H54 (cell line): ENCODE results near the gene TMTC1.

ENCODE experiments used
- DNase-seq: peaks from one replicate; pipeline ENCODE4 v3.0.0; 2011; ENCODE audit warnings: low spot score, mixed read lengths; ENCODE audit not compliant: insufficient read length
- FAIRE-seq: peaks from 3 replicates; lab custom pipeline; 2011; peaks lifted over from hg19 to GRCh38; lab: Jason Lieb, UNC
- POLR2A ChIP-seq: IDR thresholded peaks from 2 replicates; pipeline ENCODE4 v1.6.1; 2011; ENCODE audit warnings: low read depth, mild to moderate bottlenecking, low read length

Gene TMTC1

DNA sequence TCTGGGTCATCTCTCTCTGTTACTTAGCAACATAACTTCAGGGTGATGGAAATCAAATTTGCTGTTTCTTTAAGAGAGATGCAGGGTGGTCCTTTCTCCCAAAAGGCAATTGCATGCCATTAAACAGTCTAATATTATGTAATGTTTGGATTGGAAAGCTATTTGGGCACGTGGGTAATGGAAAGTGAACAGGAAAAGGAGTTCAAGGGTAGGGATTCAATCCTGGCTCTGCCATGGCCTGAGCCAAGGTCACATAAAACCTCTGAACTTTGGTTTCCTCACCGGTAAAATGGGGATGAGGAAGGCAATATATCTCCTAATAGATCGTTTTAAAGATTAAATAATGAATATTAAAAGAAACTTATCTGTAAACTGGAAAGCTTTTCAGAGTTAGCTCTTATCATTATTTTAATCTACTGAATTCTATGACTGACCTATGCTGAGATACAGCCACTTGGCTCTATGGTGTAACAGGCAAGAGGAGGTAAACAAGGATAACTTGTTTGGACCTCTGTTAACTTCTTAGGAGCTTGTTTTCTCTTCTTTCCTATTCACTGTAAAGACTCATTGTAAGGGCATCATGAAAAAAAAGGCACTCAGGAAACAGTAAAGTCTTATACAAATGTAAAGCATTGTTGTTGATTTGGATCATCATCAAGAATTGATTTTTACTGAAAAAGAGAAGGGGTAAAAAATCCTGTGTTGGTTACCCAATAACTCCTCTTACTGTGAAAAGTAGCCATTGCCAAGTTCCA lies 230.6 kb downstream of the TMTC1 start:
- DNase-seq: no peak
- TF ChIP-seq POLR2A: no peak
- no peak for FAIRE-seq

DNA sequence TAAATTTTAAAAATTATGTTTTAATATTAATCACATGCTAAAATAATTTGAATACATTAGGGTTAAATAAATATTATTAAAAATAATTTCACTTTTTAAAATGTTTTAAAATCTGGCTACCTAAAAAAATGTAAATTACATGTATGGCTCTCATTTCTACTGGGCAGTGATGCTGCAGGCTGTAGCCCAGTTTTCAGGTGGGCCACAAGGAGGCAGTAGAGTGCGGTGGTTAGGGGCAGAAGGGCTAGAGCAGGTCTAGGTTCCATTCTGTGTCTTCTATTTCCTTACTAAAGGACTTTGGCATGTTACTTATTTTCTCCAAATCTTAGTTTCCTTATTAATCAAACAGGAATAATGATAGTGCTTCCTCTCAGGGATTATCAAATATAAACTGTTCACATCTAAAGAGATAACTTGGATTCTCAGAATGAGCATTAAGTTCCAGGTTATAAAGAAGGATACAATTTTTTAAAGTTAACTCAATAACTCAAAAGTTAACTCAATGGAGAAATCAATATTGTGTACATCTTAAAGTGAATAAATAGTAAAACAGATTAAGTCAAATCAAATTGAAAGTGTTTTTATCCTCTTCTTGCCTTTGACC lies 231.3 kb downstream of the TMTC1 start:
- peak; percentile 48 for FAIRE-seq
- TF ChIP-seq POLR2A: no peak
- peak; percentile 17 for DNase-seq

DNA sequence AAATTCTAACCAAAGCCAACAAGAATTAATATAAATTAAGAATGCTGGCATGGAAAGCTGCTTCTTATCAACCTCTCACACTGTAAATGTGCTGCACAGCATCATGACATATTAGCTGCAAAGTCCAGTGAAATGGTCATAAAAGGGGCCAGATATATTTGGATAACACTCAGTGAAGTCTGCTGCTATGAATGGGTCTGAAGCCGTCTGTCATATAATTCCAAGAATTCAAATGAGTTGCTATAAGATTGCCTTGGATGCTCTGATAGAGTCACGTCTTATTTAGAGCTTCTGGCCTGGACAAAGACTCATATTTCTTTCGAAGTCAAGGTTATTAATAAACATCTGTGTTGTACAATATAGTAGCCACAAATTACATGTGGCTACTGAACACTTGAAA lies 231.9 kb downstream of the TMTC1 start:
- FAIRE-seq (no peak), DNase-seq (no peak)
- TF ChIP-seq POLR2A: no peak

DNA sequence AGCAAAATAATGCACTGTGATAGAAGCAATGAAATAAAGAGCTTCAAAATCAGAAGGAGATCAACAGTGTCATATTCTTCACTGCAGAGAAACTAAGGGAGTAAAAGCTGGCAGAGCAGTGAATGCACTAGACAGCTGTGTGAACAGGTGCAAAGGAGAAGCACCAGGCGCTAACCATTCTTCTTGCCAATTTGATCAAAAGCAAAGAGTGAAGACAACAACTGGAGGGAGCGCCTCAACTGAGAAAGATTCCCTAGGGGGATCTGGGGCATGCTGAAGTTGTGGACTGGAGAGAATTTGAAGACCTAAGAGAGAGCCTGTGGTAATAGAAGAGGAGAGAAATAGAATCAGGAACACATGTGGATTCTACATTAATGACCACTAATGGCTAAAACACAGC lies 235.9 kb downstream of the TMTC1 start:
- TF ChIP-seq POLR2A: no peak
- FAIRE-seq (no peak), DNase-seq (no peak)

DNA sequence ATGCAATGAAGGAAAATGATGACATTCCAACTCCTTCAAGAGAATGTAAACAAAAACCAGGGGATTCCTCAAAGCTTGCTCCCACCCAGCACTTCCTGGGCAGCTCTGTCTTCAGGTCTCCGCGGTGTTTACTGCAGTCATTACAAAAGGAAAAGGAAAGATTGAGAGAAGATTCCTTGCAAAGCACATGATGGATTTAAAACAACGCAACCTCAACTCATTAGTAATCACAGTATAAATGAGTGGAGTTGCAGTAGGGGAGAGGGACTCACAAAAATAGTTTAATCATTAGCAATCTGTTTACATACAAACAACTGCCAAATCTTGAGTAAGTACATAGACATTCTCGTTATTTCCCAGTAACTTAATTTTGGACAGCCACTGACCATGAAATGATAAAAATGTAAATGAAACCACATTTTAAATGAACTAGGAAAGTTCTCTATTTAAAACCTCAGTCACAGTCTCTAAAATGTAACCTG lies 236.6 kb downstream of the TMTC1 start:
- TF ChIP-seq POLR2A: no peak
- no peak for DNase-seq
- no peak for FAIRE-seq

DNA sequence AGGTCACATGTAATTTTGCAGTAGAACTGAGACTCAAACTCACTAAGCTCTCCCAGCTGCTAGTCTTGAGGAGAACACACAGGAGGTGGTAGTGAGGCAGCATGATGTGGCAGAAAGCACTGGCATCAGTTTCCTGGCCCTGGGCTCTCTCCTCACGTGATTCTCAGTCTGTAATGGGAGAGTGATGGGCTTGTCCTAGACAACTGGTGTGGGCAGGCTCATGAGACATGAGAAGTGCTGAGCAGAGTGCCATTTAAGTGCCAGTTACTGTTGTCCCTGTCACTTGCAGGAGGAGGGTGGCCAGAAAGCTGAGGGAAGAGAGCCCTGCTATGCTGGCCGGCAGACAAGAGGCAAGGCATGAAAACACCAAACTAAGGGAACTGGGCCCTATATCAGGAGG lies 237.7 kb downstream of the TMTC1 start:
- DNase-seq (no peak), FAIRE-seq (no peak)
- TF ChIP-seq POLR2A: no peak

DNA sequence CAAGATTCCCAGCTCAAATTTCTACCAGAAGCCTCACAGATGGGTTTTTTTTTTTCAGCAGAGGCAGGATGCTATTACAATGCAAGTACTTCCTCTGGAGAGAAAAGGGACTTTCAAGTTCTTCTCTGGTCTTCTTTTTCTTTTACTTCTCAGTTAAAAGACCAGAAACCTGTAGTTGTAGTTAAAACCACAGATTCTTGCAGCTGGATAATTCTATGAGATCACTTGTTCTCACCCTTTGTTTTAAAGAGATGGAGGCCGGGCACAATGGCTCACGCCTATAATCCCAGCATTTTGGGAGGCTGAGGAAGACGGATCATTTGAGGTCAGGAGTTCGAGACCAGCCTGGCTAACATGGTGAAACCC lies 238.7 kb downstream of the TMTC1 start:
- no peak for FAIRE-seq
- no peak for TF ChIP-seq POLR2A
- no peak for DNase-seq

DNA sequence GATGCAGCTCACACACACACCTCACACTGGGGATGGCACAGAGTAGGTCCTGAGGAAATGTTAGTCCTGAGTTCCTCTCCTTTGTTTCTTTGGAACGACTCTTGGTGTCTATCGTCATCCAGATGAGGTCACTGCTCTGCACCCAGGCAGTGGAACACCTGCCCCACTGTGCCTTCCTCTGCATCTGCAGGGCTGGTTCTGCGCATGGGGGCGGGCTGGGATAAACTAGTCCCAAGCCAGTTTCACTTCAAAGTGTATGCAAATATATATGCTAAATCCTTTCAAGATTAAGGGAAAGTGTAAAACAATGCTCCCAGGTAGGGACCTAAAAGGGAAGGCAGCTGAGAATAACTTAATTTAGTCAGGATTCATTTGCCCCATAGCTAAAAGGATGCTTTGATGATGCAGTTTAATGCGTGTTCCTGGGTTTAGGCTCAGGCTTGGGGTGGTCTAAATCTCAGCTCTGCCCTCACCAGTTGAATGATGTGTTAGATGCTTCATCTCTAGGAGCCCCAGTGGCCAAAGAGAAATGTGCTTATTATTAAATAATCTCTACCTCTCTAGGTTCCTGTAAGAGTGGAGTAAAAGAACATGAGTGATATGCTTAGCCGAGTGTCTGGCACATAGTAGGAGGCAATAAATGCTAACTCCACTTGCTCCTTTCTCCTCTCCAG lies 239.2 kb downstream of the TMTC1 start:
- DNase-seq: no peak
- TF ChIP-seq POLR2A: no peak
- no peak for FAIRE-seq

DNA sequence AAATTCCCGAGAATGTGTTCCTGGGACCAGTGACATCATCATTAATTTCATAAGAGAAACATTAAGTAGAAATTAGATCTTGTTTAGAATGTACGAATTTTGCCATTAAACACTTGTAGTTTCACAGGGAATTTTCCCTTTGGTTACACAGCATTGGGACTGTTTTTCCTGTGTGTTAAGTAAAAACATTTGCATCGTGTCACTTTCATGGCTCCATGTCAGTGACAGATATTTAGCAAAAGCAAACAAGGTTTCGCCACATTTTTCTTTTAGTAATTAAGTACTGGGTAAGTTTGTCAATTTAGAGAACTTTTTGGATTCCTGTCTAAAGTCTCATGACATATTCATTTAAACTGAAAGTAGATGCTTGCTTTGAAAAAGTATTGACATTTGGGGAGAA lies 240.7 kb downstream of the TMTC1 start:
- TF ChIP-seq POLR2A: no peak
- DNase-seq (no peak), FAIRE-seq (no peak)

DNA sequence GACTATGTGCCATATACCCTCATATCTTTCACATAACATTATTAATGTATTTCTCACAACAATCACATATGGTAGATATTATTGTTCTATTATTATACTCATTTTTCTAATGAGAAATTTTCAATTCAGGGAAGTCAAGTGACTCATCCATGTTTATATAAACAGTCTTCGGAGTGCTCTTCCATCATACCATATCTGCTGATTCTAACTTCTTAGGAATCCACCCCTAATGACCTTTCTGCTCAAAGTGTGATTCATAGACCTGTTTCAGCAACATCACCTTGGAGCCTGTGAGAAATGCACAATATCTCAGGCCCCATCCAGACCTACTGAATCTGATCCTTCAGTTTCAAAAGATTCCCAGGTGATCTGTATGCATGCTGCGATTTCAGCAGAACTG lies 246.4 kb downstream of the TMTC1 start:
- no peak for FAIRE-seq
- DNase-seq: no peak
- TF ChIP-seq POLR2A: no peak

DNA sequence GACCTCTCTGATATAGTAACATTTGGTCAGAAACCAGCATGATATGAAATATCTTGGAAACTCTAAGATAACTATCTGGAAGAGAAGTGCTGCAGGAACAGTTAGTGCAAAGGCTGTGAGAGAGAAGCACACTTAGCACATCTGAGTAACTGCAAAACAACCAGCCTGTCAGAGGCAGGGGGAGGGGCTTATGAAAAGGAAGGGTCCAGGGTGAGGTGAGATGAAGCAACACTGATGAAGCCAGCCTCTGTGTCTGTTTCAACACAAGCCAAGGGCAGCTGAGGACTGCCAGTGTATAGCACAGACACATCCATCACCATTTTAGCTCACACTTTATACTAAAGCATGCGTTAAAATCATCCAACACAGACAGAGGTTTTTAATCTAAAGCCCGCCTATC lies 248.8 kb downstream of the TMTC1 start:
- no peak for DNase-seq
- no peak for FAIRE-seq
- TF ChIP-seq POLR2A: no peak

DNA sequence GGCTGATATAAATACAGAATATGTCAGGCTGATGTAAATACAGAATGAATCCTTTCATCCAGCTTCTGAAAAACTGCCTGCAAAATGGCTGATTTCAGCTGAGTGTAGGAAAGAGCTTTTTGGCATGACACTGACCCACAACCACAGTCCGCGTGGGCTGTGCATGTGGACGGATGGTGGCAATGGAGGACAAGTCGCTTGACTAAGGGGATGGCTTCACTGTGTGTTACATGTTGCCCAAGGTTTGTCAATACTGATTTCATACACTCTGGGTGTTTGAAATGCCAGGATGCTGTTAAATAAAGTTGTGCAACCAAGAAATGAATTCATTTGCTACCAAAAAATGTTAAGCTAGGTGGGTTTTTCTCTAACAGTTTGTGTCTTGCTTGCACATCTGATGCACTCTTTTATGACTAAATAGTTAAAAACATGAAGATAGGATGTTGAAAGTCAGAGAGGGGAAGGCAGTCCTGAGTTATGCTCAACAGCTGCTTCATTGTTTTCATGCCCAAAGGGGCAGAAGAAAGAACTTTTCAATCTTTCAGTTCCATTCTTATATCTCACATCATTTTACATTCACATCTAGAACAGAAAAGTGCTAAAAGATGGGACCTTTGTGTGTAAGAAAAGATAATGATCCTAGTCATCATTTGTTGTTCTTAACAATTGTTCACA lies 249.8 kb downstream of the TMTC1 start:
- DNase-seq (no peak), FAIRE-seq (no peak)
- no peak for TF ChIP-seq POLR2A

DNA sequence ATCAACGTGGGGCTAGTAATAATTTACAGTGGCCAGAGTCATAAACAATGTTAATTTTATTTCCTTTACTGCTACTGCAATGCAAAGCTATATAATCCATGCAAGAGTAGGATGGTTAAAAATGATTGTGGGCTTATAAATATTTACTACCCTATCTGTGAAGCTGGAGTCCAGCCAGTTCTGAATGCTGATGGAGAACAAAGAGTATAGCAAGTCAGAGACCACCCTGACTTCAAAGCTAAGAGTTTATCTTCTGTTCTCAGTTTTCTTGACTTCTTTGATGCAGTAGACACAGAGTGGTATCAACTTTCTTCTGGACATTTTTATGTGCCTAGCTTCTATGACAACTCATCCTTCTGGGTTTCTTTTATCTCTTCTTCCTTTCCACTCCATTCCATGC lies 252.3 kb downstream of the TMTC1 start:
- no peak for TF ChIP-seq POLR2A
- no peak for DNase-seq
- FAIRE-seq: no peak

DNA sequence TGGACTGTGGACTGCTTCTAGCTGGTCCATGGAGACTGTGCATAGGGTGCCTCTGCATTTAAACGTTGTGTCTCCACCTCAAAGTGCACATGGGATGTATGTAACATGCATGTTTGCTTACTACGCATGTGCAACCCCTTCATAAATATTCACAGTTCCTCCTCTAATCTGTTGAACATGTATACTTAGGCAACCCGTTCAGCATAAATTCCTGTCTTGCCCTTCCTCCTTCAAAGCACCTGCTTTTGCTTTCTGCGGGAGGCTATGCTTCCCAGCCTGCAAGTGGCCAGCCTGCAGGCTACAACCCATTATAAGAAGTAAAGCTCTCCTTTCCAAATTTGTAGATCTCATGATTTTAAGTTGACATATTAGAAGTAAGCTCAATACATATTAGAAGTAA lies 253.3 kb downstream of the TMTC1 start:
- no peak for DNase-seq
- no peak for TF ChIP-seq POLR2A
- no peak for FAIRE-seq
